GM23338 (cell line): ENCODE results near the gene FAM221A.

Experiments
- EZH2 ChIP-seq: fragments of 200-600 bp; sonication (generic); IDR thresholded peaks from one replicate; pipeline ENCODE4 v1.8.0; 2017; ENCODE audit warnings: antibody characterized with exemption, mild to moderate bottlenecking, low read depth; ENCODE audit not compliant: unreplicated experiment
- EZH2phosphoT487 ChIP-seq: fragments of 200-600 bp; sonication (generic); IDR thresholded peaks from one replicate; pipeline ENCODE4 v1.8.1; 2018; ENCODE audit warnings: antibody characterized with exemption; ENCODE audit not compliant: unreplicated experiment
- NANOG ChIP-seq: IDR thresholded peaks from 2 replicates; pipeline ENCODE4 v1.6.1; 2016; ENCODE audit warnings: antibody characterized with exemption, borderline replicate concordance
- POLR2AphosphoS5 ChIP-seq: IDR thresholded peaks from 2 replicates; pipeline ENCODE4 v1.6.1; 2016; ENCODE audit warnings: antibody characterized with exemption, low read depth
- TF ChIP-seq, protein P1 (sequence below), 2 experiments: fragments of 200-600 bp in 1 of 2; sonication (generic) in 1 of 2; conservative IDR thresholded peaks; 2 replicates each; pipeline versions ENCODE4 v1.5.1 to v1.6.1; 2016 to 2017; ENCODE audit warnings: antibody characterized with exemption in 2 of 2, low read depth in 2 of 2, mild to moderate bottlenecking in 2 of 2, moderate library complexity in 1 of 2
- TF ChIP-seq, protein P2 (sequence below): IDR thresholded peaks from one replicate; pipeline ENCODE4 v1.6.1; 2018; ENCODE audit warnings: antibody characterized with exemption; ENCODE audit not compliant: unreplicated experiment
- TF ChIP-seq, protein P3 (sequence below): IDR thresholded peaks from 2 replicates; pipeline ENCODE4 v1.6.1; 2016; ENCODE audit warnings: antibody characterized with exemption

DNA sequence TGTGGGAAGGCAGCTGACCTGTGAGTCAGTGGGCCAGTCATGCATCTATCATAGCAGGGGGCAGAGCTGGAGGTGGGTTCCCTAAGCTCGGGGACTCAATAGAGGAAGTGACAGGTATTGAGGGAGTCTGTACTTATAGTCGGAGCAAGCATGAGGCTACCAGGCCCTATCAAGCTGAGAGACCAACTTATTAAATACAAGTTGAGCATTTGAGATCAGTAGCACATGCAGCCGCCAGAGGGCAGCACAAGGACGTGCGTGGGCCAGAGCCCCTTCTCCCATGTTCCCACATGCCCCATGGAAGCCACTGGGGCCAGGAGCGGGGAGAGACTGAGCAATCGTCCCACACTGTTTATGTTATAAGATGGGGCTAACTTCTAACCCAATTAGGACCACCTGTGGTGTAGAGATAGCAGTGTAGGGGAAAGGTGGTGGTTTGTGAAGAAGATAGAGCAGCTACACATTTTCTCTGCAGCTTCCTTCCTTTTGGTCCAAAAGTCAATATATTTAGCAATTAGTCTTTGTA lies 17.0 kb downstream of the FAM221A start:
- TF ChIP-seq, protein P1, sequence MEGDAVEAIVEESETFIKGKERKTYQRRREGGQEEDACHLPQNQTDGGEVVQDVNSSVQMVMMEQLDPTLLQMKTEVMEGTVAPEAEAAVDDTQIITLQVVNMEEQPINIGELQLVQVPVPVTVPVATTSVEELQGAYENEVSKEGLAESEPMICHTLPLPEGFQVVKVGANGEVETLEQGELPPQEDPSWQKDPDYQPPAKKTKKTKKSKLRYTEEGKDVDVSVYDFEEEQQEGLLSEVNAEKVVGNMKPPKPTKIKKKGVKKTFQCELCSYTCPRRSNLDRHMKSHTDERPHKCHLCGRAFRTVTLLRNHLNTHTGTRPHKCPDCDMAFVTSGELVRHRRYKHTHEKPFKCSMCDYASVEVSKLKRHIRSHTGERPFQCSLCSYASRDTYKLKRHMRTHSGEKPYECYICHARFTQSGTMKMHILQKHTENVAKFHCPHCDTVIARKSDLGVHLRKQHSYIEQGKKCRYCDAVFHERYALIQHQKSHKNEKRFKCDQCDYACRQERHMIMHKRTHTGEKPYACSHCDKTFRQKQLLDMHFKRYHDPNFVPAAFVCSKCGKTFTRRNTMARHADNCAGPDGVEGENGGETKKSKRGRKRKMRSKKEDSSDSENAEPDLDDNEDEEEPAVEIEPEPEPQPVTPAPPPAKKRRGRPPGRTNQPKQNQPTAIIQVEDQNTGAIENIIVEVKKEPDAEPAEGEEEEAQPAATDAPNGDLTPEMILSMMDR (conservative IDR thresholded peaks at IDR 0.05; ENCODE audit: low read depth in 2 of 2), result peak; percentile 90 to 93
- TF ChIP-seq POLR2AphosphoS5 (no peak), EZH2 (no peak), EZH2phosphoT487 (no peak), NANOG (no peak)
- TF ChIP-seq, protein P2, sequence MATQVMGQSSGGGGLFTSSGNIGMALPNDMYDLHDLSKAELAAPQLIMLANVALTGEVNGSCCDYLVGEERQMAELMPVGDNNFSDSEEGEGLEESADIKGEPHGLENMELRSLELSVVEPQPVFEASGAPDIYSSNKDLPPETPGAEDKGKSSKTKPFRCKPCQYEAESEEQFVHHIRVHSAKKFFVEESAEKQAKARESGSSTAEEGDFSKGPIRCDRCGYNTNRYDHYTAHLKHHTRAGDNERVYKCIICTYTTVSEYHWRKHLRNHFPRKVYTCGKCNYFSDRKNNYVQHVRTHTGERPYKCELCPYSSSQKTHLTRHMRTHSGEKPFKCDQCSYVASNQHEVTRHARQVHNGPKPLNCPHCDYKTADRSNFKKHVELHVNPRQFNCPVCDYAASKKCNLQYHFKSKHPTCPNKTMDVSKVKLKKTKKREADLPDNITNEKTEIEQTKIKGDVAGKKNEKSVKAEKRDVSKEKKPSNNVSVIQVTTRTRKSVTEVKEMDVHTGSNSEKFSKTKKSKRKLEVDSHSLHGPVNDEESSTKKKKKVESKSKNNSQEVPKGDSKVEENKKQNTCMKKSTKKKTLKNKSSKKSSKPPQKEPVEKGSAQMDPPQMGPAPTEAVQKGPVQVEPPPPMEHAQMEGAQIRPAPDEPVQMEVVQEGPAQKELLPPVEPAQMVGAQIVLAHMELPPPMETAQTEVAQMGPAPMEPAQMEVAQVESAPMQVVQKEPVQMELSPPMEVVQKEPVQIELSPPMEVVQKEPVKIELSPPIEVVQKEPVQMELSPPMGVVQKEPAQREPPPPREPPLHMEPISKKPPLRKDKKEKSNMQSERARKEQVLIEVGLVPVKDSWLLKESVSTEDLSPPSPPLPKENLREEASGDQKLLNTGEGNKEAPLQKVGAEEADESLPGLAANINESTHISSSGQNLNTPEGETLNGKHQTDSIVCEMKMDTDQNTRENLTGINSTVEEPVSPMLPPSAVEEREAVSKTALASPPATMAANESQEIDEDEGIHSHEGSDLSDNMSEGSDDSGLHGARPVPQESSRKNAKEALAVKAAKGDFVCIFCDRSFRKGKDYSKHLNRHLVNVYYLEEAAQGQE, result no peak
- TF ChIP-seq, protein P3, sequence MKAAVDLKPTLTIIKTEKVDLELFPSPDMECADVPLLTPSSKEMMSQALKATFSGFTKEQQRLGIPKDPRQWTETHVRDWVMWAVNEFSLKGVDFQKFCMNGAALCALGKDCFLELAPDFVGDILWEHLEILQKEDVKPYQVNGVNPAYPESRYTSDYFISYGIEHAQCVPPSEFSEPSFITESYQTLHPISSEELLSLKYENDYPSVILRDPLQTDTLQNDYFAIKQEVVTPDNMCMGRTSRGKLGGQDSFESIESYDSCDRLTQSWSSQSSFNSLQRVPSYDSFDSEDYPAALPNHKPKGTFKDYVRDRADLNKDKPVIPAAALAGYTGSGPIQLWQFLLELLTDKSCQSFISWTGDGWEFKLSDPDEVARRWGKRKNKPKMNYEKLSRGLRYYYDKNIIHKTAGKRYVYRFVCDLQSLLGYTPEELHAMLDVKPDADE, result no peak
